SW480 (cell line): ENCODE results near the gene SLC35C1.
"Not testable (repeated sequence)": the region's sequence is repeated elsewhere in the genome, so short reads cannot be mapped to it uniquely, and the experiment has no call there.

Source experiments
- DNase-seq: peaks from one replicate; pipeline ENCODE4 v3.0.0-alpha.2; 2016; ENCODE audit warnings: low spot score

The SLC35C1 gene

GRCh38 chr11:45788887-45789286 lies 16.1 kb upstream of the SLC35C1 start:
- no peak for DNase-seq

- no peak for DNase-seq
Observed at GRCh38 chr11:45791524-45791923, 13.4 kb upstream of the SLC35C1 start.

DNA sequence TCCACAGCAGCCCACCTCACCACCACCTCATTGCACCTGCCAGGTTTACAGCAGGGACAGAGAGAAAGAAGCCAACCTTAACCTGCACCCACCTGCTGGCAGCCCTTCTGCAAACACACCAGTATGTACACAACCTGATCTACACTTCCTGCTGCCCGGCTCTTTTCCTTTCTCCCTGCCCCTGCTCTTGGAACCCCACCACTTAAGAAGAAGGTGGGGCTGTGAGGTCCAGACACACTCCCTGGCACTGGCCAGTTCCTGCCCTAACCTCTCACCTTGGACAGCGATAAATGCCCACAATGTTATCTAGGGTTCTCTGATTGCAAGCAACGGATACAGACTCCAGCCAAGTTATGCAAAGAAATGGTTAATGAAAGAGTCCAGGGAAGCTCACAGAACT lies 10.8 kb upstream of the SLC35C1 start:
- no peak for DNase-seq

GRCh38 chr11:45795379-45795778 lies 9.6 kb upstream of the SLC35C1 start:
- DNase-seq, result no peak

DNA sequence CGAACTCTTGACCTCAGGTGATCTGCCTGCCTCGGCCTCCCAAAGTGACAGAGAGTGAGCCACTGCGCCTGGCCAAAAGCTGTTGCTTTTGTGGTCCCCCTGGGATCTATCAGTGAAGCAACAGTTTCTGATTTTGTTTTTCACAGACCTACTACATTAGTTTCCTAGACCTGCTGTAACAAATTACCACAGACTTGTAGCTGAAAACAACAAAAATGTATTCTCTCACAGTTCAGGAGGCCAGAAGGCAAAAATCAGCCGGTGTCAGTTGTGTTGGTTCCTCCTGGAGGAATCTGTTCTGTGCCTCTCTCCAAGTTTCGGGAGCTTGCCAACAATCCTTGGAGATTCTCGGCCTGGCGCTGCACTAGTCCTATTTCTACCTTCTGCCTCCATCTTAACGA lies 8.5 kb upstream of the SLC35C1 start:
- DNase-seq, result no peak

GRCh38 chr11:45798793-45799441 lies 6.0 kb upstream of the SLC35C1 start:
- no peak for DNase-seq

DNA sequence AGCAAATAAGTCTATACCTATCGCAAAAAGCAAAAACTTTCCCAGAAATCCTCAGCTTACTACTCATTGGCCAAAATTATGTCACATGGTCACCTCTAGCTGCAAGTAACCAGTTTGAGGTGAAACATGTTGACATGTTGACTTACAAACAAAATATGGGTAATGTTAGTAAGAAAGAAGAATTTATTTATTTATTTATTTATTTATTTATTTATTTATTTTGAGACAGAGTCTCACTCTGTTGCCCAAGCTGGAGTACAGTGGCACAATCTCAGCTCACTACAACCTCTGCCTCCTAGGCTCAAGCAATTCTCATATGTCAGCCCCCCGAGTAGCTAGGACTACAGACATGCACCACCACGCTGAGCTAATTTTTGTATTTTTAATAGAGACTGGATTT lies 5.4 kb upstream of the SLC35C1 start:
- no peak for DNase-seq

- DNase-seq, result no peak
Observed at GRCh38 chr11:45800261-45800660, 4.7 kb upstream of the SLC35C1 start.

DNA sequence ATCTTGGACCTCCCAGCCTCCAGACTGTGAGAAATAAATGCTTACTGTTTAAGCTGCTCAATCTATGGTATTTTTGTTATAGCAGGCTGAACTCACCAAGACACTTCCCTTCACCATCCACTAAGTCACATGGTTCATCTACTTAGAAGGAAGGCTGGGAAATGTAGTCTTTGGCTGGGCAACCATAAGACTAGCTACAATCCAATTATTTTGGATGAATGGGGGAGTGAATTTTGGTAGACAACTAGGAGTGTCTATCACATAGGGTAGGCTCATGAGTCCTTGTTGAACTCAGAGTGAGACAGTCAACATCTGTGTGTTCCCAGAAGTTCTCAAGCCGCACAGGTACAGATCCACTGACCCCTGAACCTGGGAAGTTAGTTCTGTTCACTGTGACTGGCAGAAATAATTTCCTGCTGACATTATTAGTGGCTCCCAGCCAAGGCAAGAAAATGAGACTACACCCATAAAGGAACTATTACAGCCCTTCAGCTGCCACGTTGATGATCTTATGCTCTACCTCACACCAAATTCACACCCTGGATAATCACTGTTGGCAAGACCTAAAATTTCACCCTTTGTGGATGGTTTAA lies 3.1 kb upstream of the SLC35C1 start:
- peak; percentile 15 for DNase-seq

DNA sequence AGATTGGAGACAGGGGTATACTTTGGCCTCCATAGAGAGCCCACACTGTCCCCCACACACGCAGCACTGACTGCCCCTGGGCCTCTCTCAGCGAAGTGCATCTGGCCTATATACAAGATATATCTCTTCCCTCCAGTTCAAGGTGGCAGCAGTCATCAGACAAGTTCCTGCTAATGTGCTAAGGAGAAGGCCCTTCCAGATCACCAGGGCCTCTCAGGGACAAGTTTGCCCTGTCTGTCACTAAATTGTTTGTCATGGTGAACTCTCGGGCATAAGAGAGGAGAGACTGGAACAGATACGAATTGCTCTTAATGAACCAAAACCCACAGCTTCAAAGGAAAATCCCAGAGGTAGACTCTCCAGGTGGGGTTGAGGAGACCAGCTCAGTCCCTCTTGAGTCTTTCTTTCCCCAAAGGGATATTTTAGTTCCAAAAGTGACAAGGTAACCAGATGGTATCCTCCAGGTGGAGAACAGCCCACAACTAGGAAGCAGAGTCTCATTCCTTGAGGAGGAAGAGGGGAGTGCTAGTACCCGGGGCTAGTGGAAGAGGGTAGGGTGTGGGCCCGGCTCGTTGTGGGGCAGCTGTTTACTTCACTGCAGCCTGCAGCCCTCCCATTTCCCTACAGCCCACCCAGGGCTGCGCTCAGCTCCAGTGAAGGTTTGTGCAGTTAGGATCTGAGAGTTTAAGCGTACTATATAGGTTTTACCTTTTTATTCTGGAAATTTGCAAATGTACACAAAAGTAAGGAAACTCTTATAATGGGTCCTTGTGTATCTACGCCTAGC lies 2.2 kb upstream of the SLC35C1 start:
- no peak for DNase-seq

DNA sequence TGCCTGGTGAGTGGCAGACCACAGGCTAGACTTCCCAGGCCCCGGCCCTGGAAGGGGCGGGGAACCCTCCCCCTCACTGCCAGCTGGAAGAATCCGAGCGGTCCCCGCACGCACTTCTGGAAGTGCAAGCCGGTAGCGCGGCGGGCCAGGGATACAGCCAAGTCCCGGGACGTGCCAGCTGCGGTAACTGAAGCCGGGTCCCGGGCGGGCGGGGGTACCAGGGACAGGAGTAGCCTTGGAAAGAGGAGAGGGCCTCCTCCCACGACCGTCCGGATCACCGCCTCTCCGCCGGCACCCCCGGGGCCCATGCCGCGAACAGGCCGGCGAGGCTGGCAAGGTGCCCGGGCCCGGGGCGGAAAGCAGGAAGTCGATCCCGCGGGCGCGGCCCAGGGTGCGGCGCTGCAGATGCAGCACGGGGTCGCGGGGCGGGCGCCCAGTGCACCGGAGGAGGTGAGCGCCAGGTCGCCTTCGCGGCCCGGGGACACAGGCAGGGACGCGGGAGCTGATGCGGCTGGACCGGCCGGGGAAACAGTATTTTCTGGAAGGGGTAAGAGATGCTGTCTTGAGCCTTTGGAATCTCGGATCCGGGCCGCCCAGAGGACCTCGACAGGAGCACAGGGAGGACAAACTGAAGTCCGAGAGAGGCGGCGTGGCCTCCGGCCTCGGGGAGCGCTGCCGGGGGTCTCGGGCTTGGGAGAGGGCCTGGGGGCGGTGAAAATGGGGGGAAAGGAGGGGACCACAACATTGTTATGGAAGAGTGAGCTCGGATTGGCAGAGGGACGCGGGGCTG lies 783 bp upstream of the SLC35C1 start:
- peak; percentile 72 for DNase-seq

- peak; percentile 50 for DNase-seq
Observed at GRCh38 chr11:45805305-45806071, 539 bp downstream of the SLC35C1 start.

- no peak for DNase-seq
Observed at GRCh38 chr11:45806072-45806933, 1.4 kb downstream of the SLC35C1 start.

GRCh38 chr11:45806937-45807791 lies 2.2 kb downstream of the SLC35C1 start:
- no peak for DNase-seq

- DNase-seq, result no peak
Observed at GRCh38 chr11:45807792-45808238, 2.9 kb downstream of the SLC35C1 start.

GRCh38 chr11:45808427-45808826 lies 3.5 kb downstream of the SLC35C1 start:
- not testable (repeated sequence) for DNase-seq

GRCh38 chr11:45809456-45810395 lies 4.8 kb downstream of the SLC35C1 start:
- DNase-seq, result peak; percentile 13

- DNase-seq, result no peak
Observed at GRCh38 chr11:45810431-45811108, 5.6 kb downstream of the SLC35C1 start.
